BLaER1 treated with 17β-estradiol and CSF1 and Interleukin-3, amounts not matched to agents 10 nM and 100 nM (cell line): ENCODE data around the gene MMP23B.

Source experiments
- H3K27ac ChIP-seq, 11 experiments: shearing (Covaris generic); formaldehyde crosslinking; 2 replicates each; pipeline ENCODE4 v1.8.1; 2022
- H3K27me3 ChIP-seq, 11 experiments: shearing (Covaris generic); formaldehyde crosslinking; 2 replicates each; pipeline ENCODE4 v1.8.1; 2022
- H3K36me3 ChIP-seq, 11 experiments: shearing (Covaris generic); formaldehyde crosslinking; 2 replicates each; pipeline ENCODE4 v1.8.1; 2022
- H3K4me1 ChIP-seq, 10 experiments: shearing (Covaris generic); formaldehyde crosslinking; 2 replicates each; pipeline ENCODE4 v1.8.1; 2022
- H3K4me2 ChIP-seq, 11 experiments: shearing (Covaris generic); formaldehyde crosslinking; 2 replicates each; pipeline ENCODE4 v1.8.1; 2022
- H3K4me3 ChIP-seq, 10 experiments: shearing (Covaris generic); formaldehyde crosslinking; 2 replicates each; pipeline ENCODE4 v1.8.1; 2022
- H3K9ac ChIP-seq, 11 experiments: shearing (Covaris generic); formaldehyde crosslinking; 2 replicates each; pipeline ENCODE4 v1.8.1; 2022
- H3K9me3 ChIP-seq, 11 experiments: shearing (Covaris generic); formaldehyde crosslinking; replicated peaks in 1 of 11; 2 replicates each; pipeline ENCODE4 v1.8.1; 2022
- H4K20me1 ChIP-seq, 11 experiments: shearing (Covaris generic); formaldehyde crosslinking; 2 replicates each; pipeline ENCODE4 v1.8.1; 2022
- Cebpa-rat ChIP-seq, 11 experiments: shearing (Covaris generic); IDR thresholded peaks; 2 replicates each; pipeline ENCODE4 v1.8.1; 2022

The MMP23B gene

GRCh38 chr1:1605724-1606123 lies 26.2 kb upstream of the MMP23B start:
- Histone ChIP-seq H3K4me2 (no peak overlapping the region), H3K9me3 (no peaks in the 10 kb centered on the region), H4K20me1 (peaks cover 0 to 13% (median 4%) of the 10 kb centered on the region in 11 experiments; a peak in 4 of 22 replicates), H3K27ac (no peak overlapping the region), H3K4me3 (no peak overlapping the region), H3K27me3 (peaks cover 7 to 25% (median 15%) of the 10 kb centered on the region in 11 experiments; a peak in 21 of 22 replicates), H3K9ac (no peak overlapping the region), H3K4me1 (peaks cover 34 to 57% (median 51%) of the 10 kb centered on the region in 10 experiments), H3K36me3 (no peaks in the 10 kb centered on the region)
- TF ChIP-seq Cebpa-rat (IDR thresholded peaks at IDR 0.05) = no peak

DNA sequence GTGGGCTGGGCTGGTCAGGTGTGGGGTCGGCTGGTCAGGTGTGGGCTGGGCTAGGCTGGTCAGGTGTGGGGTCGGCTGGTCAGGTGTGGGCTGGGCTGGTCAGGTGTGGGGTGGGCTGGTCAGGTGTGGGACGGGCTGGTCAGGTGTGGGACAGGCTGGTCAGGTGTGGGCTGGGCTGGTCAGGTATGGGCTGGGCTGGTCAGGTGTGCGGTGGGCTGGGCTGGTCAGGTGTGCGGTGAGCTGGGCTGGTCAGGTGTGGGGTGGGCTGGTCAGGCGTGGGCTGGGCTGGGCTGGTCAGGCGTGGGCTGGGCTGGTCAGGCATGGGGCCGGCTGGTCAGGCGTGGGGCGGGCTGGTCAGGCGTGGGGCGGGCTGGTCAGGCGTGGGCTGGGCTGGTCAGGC lies 25.7 kb upstream of the MMP23B start:
- H3K27me3 ChIP-seq = peaks cover 2 to 20% (median 10%) of the 10 kb centered on the region in 11 experiments; a peak in 19 of 22 replicates
- peak overlapping the region in 1 of 11 experiments; percentile 76; a peak in 2 of 22 replicates for H3K9ac ChIP-seq
- peak overlapping the region in 10 of 11 experiments; percentile 65 to 90 (median 74); a peak in 18 of 22 replicates for H3K4me2 ChIP-seq
- no peaks in the 10 kb centered on the region for H3K36me3 ChIP-seq
- peaks cover 0 to 10% (median 4%) of the 10 kb centered on the region in 11 experiments; a peak in 3 of 22 replicates for H4K20me1 ChIP-seq
- H3K4me3 ChIP-seq = no peak overlapping the region
- H3K4me1 ChIP-seq = peaks cover 34 to 55% (median 52%) of the 10 kb centered on the region in 10 experiments
- peak overlapping the region in 10 of 11 experiments; percentile 78 to 93 (median 86); a peak in 15 of 22 replicates for H3K27ac ChIP-seq
- TF ChIP-seq Cebpa-rat (IDR thresholded peaks at IDR 0.05) = no peak
- H3K9me3 ChIP-seq = no peaks in the 10 kb centered on the region

- H3K27me3 ChIP-seq = no peaks in the 10 kb centered on the region
- no peak overlapping the region for H3K27ac ChIP-seq
- H3K4me2 ChIP-seq = no peak overlapping the region
These were observed 22.0 kb upstream of the MMP23B start for GRCh38 chr1:1609822-1610485.

DNA sequence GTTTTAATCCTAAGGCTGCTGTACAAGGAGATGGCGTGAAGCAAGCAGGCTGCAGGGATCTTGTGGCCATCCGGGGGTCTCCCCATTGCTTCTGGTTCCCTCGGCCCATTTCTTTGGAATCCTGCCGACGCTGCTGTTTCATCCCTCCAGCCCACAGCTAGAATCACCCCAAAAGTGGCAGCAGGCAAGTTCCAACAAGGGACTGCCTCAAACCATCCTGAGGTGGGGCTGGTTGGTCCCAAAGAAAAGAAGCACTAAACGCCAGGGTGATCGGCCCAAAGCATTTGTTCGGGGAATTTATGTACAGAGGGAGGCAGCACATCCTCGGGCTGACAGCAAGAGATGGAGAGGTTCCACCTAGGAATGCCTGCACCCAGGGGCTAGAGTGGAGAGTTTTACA lies 21.2 kb upstream of the MMP23B start:
- Histone ChIP-seq H3K27ac (no peak overlapping the region), H3K9me3 (no peaks in the 10 kb centered on the region), H3K27me3 (no peaks in the 10 kb centered on the region), H3K4me2 (peak overlapping the region in 3 of 11 experiments; percentile 20 to 39 (median 25); a peak in 3 of 22 replicates), H3K9ac (peak overlapping the region in 4 of 11 experiments; percentile 5 to 37 (median 20); a peak in 3 of 22 replicates), H3K4me3 (no peak overlapping the region), H3K36me3 (no peaks in the 10 kb centered on the region), H4K20me1 (peaks cover 0 to 18% (median 12%) of the 10 kb centered on the region in 11 experiments; a peak in 15 of 22 replicates), H3K4me1 (peaks cover 29 to 46% (median 38%) of the 10 kb centered on the region in 10 experiments)
- TF ChIP-seq Cebpa-rat (IDR thresholded peaks at IDR 0.05) = no peak

More at GRCh38 chr1:1609822-1610485, 22.0 kb upstream of the MMP23B start:
- Histone ChIP-seq H4K20me1 (peaks cover 0 to 17% (median 11%) of the 10 kb centered on the region in 11 experiments; a peak in 15 of 22 replicates), H3K36me3 (no peaks in the 10 kb centered on the region), H3K9me3 (no peaks in the 10 kb centered on the region), H3K9ac (no peak overlapping the region), H3K4me3 (no peak overlapping the region), H3K4me1 (peaks cover 29 to 47% (median 38%) of the 10 kb centered on the region in 10 experiments)
- TF ChIP-seq Cebpa-rat (IDR thresholded peaks at IDR 0.05) = no peak

DNA sequence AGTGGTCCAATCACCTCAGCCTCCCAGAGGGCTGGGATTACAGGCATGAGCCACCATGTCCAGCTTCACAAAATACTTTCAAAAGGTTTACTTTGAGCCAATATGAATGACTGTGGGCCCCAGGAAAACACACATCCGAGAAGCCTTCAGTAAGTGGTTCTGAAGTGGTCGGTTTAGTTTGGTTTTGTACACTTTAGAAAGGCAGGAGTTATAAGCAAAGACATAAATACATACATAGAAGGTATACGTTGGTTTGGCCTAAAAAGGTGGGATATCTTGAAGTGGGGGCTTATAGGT lies 19.9 kb upstream of the MMP23B start:
- Histone ChIP-seq H3K4me1 (peaks cover 29 to 49% (median 40%) of the 10 kb centered on the region in 10 experiments), H3K9me3 (no peaks in the 10 kb centered on the region), H3K9ac (peak overlapping the region in 4 of 11 experiments; percentile 5 to 37 (median 21); a peak in 3 of 22 replicates), H3K4me3 (no peak overlapping the region), H3K4me2 (peak overlapping the region in 4 of 11 experiments; percentile 6 to 39 (median 28); a peak in 5 of 22 replicates), H4K20me1 (peaks cover 10 to 28% (median 22%) of the 10 kb centered on the region in 11 experiments; a peak in 18 of 22 replicates), H3K27ac (no peak overlapping the region), H3K27me3 (no peaks in the 10 kb centered on the region), H3K36me3 (peaks cover 0 to 4% (median 0%) of the 10 kb centered on the region in 11 experiments; a peak in 1 of 22 replicates)
- TF ChIP-seq Cebpa-rat (IDR thresholded peaks at IDR 0.05) = no peak

DNA sequence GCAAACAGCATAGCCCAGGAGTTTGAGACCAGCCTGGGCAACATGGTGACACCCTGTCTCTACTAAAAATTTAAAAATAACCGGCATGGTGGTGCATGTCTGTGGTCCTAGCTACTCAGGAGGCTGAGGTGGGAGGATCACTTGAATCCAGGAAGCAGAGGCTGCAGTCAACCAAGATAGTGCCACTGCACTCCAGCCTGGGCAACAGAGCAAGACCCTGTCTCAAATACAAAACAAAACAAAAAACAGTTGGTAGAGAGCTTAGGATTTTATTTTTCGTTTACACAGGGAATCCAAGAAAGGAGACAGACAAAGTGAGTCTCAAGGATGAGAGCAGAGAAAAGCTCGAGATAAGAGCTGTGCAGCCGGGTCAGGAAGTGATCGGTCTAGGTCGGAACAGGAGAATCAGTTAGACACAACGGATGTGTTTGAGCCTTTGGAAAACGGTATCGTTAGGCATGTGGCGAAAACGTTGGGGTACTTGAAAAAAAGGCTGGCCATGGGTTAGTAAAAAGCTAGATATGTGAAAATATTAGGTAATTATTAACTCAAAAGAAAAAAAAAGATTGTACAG lies 18.4 kb upstream of the MMP23B start:
- H3K36me3 ChIP-seq = peaks cover 0 to 17% (median 10%) of the 10 kb centered on the region in 11 experiments; a peak in 14 of 22 replicates
- peaks cover 27 to 49% (median 37%) of the 10 kb centered on the region in 10 experiments for H3K4me1 ChIP-seq
- H3K9ac ChIP-seq = peak overlapping the region; percentile 90 to 99 (median 96); a peak in 14 of 22 replicates
- peak overlapping the region; percentile 84 to 100 (median 98) for H3K4me2 ChIP-seq
- H3K9me3 ChIP-seq = no peaks in the 10 kb centered on the region
- H3K27me3 ChIP-seq = no peaks in the 10 kb centered on the region
- peaks cover 11 to 44% (median 34%) of the 10 kb centered on the region in 11 experiments; a peak in 18 of 22 replicates for H4K20me1 ChIP-seq
- H3K4me3 ChIP-seq = peak overlapping the region in 9 of 10 experiments; percentile 81 to 98 (median 93); a peak in 15 of 20 replicates
- TF ChIP-seq Cebpa-rat (IDR thresholded peaks at IDR 0.05) = no peak
- no peak overlapping the region for H3K27ac ChIP-seq

GRCh38 chr1:1614204-1614953 lies 17.6 kb upstream of the MMP23B start:
- H3K36me3 ChIP-seq = peaks cover 0 to 24% (median 14%) of the 10 kb centered on the region in 11 experiments; a peak in 14 of 22 replicates
- peaks cover 11 to 51% (median 37%) of the 10 kb centered on the region in 11 experiments; a peak in 18 of 22 replicates for H4K20me1 ChIP-seq
- H3K4me2 ChIP-seq = peak overlapping the region; percentile 84 to 100 (median 98)
- peak overlapping the region; percentile 81 to 98 (median 90) for H3K4me3 ChIP-seq
- peak overlapping the region; percentile 90 to 99 (median 96) for H3K9ac ChIP-seq
- peak overlapping the region in 10 of 11 experiments; percentile 93 to 99 (median 97); a peak in 18 of 22 replicates for H3K27ac ChIP-seq
- H3K4me1 ChIP-seq = peaks cover 27 to 49% (median 37%) of the 10 kb centered on the region in 10 experiments
- TF ChIP-seq Cebpa-rat (IDR thresholded peaks at IDR 0.05) = peak in 1 of 11 experiments; percentile 45; a peak in 1 of 22 replicates
- H3K27me3 ChIP-seq = no peaks in the 10 kb centered on the region
- no peaks in the 10 kb centered on the region for H3K9me3 ChIP-seq

DNA sequence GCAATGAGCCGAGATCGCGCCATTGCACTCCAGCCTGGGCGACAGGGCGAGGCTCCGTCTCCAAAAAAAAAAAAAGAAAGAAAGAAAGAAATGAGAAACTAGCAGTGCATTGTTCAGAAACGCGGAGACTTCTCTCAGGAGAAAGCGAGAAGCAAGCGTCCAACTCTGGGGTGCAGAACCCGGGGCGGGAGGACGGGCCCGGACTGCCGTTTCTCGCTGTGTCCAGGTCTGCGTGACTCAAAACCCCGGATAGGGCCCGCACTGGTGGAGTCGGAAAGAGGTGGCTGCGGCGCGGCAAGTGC lies 17.1 kb upstream of the MMP23B start:
- peaks cover 0 to 28% (median 14%) of the 10 kb centered on the region in 11 experiments; a peak in 14 of 22 replicates for H3K36me3 ChIP-seq
- no peak for TF ChIP-seq Cebpa-rat (IDR thresholded peaks at IDR 0.05)
- H3K9me3 ChIP-seq = no peaks in the 10 kb centered on the region
- peak overlapping the region; percentile 81 to 98 (median 90) for H3K4me3 ChIP-seq
- H3K9ac ChIP-seq = peak overlapping the region; percentile 90 to 99 (median 96)
- H3K27me3 ChIP-seq = no peaks in the 10 kb centered on the region
- H4K20me1 ChIP-seq = peaks cover 11 to 57% (median 39%) of the 10 kb centered on the region in 11 experiments; a peak in 18 of 22 replicates
- peak overlapping the region; percentile 84 to 100 (median 98) for H3K4me2 ChIP-seq
- H3K27ac ChIP-seq = peak overlapping the region in 10 of 11 experiments; percentile 93 to 99 (median 97); a peak in 19 of 22 replicates
- peaks cover 27 to 49% (median 37%) of the 10 kb centered on the region in 10 experiments for H3K4me1 ChIP-seq
